Measurements from ENCODE around the gene QRSL1.

GRCh38 chr6:106630366-106630765, 988 bp downstream of the QRSL1 start:
- TF ChIP-seq CTCF (IDR thresholded peaks at IDR 0.05), result no peak
- no peak for TF ChIP-seq POLR2A (IDR thresholded peaks at IDR 0.05)
